Measurements from ENCODE around the gene PACRG. TPM values are rescaled to one million over a fixed set of nuclear protein-coding genes. Genes with fewer than 3 reads are reported as not detected.

PACRG gene
- total and polyA plus RNA-seq, 4 donors, result 0.47 to 3.8 (median 2.4) TPM

DNA sequence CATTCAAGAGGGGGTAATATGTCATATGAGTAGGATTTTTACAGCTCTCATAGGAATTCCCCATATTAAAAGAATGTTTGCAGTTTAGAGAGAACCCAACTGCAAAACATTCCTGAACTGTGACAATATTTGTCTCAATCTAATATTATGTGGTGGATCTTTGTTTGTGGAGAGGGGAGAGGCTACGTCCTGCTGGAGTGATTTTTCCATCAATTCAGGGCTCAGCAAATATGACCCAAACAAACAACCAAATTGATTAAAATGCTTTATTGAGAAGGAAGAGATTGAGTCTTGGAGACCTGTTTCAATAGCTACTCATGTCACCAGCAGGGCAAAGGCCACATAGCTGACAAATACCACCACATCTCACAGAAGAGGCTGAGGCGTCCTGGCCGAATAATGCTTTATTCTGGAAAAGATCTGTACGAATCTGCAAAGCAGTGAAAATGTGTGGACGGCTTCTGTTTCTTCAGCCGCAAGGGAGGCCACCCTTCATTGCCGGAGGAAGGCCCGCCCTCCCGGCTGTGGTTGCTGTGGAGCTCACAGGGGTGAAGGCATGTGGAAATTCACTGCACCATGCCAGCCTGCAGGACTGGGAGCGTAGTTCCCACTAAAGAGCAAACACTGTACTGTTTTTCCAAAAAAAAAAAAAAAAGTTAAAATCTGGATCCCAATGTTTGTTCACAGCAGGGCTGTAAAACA lies 597.1 kb downstream of the PACRG start:
- 18% methylated on average over 10 of the region's 10 CpGs for WGBS
- H3K27me3 ChIP-seq (ENCODE audit: control insufficient read depth in 4 of 4, insufficient read depth in 4 of 4, low read length in 3 of 4), result no peaks in the 10 kb centered on the region
- H3K4me3 ChIP-seq (ENCODE audit: low read depth in 1 of 3, low read length in 3 of 3), result no peak overlapping the region
- H3K9me3 ChIP-seq (ENCODE audit: control insufficient read depth in 4 of 4, low read length in 3 of 4), result no peaks in the 10 kb centered on the region
- no peaks in the 10 kb centered on the region for H3K36me3 ChIP-seq (ENCODE audit: control insufficient read depth in 4 of 4, insufficient read depth in 3 of 4, low read depth in 1 of 4, low read length in 3 of 4)
- no peak overlapping the region for H3K9ac ChIP-seq (ENCODE audit: low read depth in 1 of 2, low read length in 2 of 2)
- H3K4me1 ChIP-seq (ENCODE audit: control insufficient read depth in 4 of 4, insufficient read depth in 4 of 4, low read length in 3 of 4), result peaks cover 7 to 36% (median 30%) of the 10 kb centered on the region in 4 donors
- TF ChIP-seq, protein P1, sequence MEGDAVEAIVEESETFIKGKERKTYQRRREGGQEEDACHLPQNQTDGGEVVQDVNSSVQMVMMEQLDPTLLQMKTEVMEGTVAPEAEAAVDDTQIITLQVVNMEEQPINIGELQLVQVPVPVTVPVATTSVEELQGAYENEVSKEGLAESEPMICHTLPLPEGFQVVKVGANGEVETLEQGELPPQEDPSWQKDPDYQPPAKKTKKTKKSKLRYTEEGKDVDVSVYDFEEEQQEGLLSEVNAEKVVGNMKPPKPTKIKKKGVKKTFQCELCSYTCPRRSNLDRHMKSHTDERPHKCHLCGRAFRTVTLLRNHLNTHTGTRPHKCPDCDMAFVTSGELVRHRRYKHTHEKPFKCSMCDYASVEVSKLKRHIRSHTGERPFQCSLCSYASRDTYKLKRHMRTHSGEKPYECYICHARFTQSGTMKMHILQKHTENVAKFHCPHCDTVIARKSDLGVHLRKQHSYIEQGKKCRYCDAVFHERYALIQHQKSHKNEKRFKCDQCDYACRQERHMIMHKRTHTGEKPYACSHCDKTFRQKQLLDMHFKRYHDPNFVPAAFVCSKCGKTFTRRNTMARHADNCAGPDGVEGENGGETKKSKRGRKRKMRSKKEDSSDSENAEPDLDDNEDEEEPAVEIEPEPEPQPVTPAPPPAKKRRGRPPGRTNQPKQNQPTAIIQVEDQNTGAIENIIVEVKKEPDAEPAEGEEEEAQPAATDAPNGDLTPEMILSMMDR (IDR thresholded peaks at IDR 0.05; ENCODE audit: low read depth, low read length, missing input control), result no peak
- TF ChIP-seq, protein P2, sequence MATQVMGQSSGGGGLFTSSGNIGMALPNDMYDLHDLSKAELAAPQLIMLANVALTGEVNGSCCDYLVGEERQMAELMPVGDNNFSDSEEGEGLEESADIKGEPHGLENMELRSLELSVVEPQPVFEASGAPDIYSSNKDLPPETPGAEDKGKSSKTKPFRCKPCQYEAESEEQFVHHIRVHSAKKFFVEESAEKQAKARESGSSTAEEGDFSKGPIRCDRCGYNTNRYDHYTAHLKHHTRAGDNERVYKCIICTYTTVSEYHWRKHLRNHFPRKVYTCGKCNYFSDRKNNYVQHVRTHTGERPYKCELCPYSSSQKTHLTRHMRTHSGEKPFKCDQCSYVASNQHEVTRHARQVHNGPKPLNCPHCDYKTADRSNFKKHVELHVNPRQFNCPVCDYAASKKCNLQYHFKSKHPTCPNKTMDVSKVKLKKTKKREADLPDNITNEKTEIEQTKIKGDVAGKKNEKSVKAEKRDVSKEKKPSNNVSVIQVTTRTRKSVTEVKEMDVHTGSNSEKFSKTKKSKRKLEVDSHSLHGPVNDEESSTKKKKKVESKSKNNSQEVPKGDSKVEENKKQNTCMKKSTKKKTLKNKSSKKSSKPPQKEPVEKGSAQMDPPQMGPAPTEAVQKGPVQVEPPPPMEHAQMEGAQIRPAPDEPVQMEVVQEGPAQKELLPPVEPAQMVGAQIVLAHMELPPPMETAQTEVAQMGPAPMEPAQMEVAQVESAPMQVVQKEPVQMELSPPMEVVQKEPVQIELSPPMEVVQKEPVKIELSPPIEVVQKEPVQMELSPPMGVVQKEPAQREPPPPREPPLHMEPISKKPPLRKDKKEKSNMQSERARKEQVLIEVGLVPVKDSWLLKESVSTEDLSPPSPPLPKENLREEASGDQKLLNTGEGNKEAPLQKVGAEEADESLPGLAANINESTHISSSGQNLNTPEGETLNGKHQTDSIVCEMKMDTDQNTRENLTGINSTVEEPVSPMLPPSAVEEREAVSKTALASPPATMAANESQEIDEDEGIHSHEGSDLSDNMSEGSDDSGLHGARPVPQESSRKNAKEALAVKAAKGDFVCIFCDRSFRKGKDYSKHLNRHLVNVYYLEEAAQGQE (IDR thresholded peaks at IDR 0.05), result no peak
- peak; percentile 40 for TF ChIP-seq YY1 (IDR thresholded peaks at IDR 0.05)
- peak; percentile 47 to 48 for TF ChIP-seq HNF4A (conservative IDR thresholded peaks at IDR 0.05)
- TF ChIP-seq RAD21 (IDR thresholded peaks at IDR 0.05), result peak in 1 of 2 donors; percentile 14
- TF ChIP-seq, protein P3, sequence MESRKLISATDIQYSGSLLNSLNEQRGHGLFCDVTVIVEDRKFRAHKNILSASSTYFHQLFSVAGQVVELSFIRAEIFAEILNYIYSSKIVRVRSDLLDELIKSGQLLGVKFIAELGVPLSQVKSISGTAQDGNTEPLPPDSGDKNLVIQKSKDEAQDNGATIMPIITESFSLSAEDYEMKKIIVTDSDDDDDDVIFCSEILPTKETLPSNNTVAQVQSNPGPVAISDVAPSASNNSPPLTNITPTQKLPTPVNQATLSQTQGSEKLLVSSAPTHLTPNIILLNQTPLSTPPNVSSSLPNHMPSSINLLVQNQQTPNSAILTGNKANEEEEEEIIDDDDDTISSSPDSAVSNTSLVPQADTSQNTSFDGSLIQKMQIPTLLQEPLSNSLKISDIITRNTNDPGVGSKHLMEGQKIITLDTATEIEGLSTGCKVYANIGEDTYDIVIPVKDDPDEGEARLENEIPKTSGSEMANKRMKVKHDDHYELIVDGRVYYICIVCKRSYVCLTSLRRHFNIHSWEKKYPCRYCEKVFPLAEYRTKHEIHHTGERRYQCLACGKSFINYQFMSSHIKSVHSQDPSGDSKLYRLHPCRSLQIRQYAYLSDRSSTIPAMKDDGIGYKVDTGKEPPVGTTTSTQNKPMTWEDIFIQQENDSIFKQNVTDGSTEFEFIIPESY (IDR thresholded peaks at IDR 0.05), result no peak
- TF ChIP-seq, protein P4, sequence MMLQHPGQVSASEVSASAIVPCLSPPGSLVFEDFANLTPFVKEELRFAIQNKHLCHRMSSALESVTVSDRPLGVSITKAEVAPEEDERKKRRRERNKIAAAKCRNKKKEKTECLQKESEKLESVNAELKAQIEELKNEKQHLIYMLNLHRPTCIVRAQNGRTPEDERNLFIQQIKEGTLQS (IDR thresholded peaks at IDR 0.05), result no peak
- peak; percentile 14 for TF ChIP-seq SP1 (IDR thresholded peaks at IDR 0.05)
- no peak for TF ChIP-seq FOXA1 (IDR thresholded peaks at IDR 0.05)
- TF ChIP-seq EGR1 (IDR thresholded peaks at IDR 0.05; ENCODE audit: low read depth in 2 of 2), result no peak
- TF ChIP-seq RXRA (IDR thresholded peaks at IDR 0.05), result peak in 1 of 2 donors; percentile 26
- no peak for DNase-seq (ENCODE audit: low spot score)
- H3K27ac ChIP-seq (ENCODE audit: low read depth in 1 of 2, low read length in 2 of 2), result no peak overlapping the region

DNA sequence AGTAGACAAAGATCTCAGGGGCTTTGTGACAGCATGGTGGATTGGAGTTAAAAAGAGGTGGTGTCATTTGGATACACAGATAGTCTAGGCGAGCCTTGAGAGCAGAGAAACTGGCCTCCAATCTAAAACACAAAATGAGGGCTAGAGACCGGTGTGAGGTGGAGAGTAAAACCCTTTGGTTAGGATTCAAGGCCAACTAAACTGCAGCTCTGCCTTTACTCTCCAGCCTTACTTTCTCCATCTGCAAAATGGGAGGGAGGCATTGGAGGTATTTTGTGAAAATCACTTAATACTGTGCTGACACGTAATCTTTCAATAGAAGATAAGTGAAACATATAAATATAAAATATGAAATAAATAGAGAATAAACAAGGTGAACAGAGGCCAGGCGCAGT lies 597.6 kb downstream of the PACRG start:
- no peak overlapping the region for H3K9ac ChIP-seq (ENCODE audit: low read depth in 1 of 2, low read length in 2 of 2)
- DNase-seq (ENCODE audit: low spot score), result no peak
- no peaks in the 10 kb centered on the region for H3K9me3 ChIP-seq (ENCODE audit: control insufficient read depth in 4 of 4, low read length in 3 of 4)
- no peak overlapping the region for H3K27ac ChIP-seq (ENCODE audit: low read depth in 1 of 2, low read length in 2 of 2)
- 87% methylated on average over 4 of the region's 4 CpGs for WGBS
- no peaks in the 10 kb centered on the region for H3K27me3 ChIP-seq (ENCODE audit: control insufficient read depth in 4 of 4, insufficient read depth in 4 of 4, low read length in 3 of 4)
- H3K4me1 ChIP-seq (ENCODE audit: control insufficient read depth in 4 of 4, insufficient read depth in 4 of 4, low read length in 3 of 4), result peaks cover 7 to 31% (median 25%) of the 10 kb centered on the region in 4 donors
- no peaks in the 10 kb centered on the region for H3K36me3 ChIP-seq (ENCODE audit: control insufficient read depth in 4 of 4, insufficient read depth in 3 of 4, low read depth in 1 of 4, low read length in 3 of 4)
- TF ChIP-seq RXRA (IDR thresholded peaks at IDR 0.05), result no peak
- no peak overlapping the region for H3K4me3 ChIP-seq (ENCODE audit: low read depth in 1 of 3, low read length in 3 of 3)
